Pons (tissue), 1 donor: ENCODE results near the gene PLXNA2.
A peak's percentile ranks its signal among the peaks of the same experiment; 100 is the strongest.

ENCODE experiments used
- DNase-seq: peaks from one replicate; pipeline ENCODE4 v3.0.0-alpha.2; 2016; ENCODE audit warnings: low spot score

PLXNA2 gene

DNA sequence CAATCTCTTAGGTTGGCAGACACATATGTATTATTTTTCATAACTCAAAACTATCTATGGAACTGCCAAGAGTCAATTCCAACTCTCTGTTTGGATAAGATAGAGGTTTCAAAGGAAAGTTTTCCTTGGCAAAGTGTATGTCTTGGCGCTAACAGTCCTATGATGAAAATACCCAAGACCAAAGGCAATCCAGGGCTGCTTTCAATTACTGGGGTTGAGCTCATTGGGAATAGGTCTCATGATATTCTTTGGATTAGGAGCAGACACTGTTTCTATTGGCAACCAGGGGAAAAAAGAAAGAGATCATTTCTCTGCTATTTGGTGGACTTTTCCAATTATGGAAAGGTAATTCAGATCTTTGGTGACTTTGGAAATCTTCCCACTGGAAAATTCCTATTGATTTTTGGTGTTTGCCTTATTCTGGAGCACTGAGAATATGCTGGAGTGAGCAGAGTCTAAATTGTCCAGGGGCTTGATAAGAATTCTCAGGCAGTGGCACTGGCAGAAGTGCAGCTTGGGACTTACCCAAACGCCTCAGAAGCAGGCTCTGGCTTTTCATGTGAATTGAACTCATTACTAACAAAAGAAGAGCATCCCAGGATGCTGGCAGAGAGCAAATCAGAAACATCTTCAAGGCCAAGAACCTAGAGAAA lies 20.4 kb upstream of the PLXNA2 start:
- no peak for DNase-seq

DNA sequence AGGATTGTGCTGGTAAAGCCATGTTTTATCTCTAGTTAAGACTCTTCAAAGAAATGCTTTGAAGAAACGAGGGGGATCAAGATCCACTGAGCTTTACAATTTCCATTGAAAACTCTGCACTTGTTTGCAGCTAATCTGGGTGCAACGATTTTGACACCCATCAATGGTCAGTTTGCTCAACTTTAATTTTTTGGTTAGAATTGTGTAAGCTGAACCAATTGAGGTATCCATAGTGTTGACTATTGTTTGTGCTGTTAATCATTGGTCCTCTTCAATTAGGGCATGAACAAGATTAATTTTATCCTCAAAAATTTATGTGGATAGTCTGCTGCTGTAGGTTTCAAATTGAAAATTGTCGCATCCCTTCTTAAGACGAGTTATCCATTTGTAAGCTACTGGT lies 17.7 kb upstream of the PLXNA2 start:
- no peak for DNase-seq

DNA sequence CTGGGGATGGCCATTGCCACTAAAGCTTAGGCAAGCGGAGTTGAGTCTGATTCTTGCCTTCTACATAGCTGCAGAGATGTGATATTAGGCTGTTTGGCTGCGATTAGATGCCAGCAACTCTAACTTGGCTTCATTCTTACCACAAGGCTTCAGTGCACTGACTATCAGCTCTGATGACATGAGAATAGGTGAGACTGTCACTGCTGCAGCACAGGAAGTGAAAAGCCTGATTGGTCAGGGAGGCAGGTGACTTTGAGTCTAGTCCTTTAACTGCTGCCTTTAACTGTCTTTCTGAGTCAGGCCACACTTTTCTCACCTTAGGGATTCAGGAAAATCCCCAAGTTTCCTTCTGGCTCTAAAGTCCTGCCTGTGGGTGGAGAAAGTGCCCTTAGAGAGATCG lies 14.1 kb upstream of the PLXNA2 start:
- DNase-seq: no peak

DNA sequence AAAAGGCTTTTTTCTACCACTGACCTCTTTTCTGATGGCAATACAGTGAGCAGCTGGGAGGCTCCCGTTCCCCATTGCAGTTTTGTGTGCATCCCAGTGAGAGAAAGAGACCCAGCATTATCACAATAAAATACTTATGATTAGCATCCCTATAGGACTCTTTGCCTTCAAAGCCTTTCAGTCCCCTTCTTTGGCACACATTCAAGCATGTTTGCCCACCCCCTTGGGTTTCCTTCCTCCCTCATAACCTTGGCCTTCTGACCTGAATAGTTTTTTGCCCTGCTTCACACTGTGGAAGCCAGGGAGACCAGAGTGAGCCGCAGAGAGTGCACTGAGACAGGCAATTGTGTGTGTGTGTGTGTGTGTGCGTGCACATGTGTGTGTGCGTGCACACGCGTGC lies 13.2 kb upstream of the PLXNA2 start:
- no peak for DNase-seq

DNA sequence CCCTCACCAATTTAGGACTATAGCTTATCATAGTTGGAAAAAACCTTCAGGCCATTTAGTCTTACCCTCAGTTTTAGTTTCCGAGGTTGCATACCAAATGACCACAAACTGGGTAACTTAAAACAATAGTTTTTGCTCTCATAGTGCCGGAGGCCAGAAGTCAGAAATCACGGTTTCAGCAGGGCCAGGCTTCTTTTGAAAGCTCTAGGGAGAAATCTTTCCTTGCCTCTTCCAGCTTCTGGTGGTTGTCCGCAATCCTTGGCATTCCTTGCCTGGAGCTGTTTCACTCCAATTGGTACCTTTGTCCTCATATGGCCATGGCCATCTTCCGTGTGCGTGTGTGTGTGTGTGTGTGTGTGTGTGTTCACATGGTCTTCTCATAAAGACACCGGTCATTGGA lies 12.4 kb upstream of the PLXNA2 start:
- no peak for DNase-seq

DNA sequence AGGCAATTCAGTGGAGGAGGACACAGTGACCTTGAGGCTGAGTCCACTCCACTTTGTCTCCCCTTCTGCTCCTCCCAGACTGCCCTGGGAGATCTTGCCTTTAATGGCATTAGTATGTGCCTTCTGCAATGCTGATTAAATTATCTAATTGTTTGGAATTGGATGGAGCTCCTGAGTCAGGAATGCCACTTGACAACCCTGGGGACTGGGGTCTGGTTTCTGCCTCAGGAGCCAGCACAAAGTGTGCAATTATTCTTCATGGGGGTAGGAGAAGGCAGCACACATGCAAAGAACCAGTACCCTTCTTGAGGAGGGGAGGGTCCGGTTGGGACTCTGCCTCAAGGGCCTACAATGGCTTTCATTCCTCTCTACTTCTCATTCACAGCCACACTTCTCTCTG lies 11.9 kb upstream of the PLXNA2 start:
- DNase-seq: no peak

DNA sequence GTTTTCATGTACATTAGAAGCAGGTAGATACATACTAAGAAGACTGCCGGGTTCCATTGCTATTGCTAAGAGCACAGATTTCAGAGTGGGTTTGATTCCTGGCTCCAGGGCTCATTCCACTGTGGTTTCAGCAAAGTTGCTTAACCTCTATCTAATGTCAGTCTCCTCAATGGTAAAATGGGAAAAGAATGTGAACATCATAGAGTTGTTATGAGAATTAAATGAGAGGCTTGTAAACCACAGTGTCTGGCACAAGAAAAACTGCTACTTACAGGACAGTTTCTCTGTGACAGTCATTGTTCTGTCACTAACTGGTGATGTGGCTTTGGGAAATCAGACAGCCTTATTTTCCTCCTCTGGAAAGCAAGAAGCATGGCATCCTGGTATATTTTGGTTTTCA lies 10.7 kb upstream of the PLXNA2 start:
- no peak for DNase-seq

DNA sequence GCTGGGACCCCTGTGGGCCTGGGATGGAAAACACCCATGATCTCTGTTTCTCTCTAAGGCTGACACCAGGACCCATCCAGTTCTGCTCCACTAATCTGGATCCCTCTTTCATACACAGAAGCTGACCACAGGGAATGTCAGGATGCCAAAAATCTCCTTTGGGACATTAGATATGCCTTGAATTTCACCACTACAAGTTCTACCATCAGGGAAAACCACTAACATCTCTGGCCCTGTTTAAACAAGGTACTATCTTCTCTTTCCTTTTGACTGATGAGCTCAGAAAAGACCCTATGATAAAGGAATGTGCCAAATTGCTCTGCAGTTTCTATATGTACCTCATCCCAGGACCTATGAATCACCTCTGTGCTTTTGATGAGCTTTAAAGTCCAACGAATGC lies 10.2 kb upstream of the PLXNA2 start:
- no peak for DNase-seq

DNA sequence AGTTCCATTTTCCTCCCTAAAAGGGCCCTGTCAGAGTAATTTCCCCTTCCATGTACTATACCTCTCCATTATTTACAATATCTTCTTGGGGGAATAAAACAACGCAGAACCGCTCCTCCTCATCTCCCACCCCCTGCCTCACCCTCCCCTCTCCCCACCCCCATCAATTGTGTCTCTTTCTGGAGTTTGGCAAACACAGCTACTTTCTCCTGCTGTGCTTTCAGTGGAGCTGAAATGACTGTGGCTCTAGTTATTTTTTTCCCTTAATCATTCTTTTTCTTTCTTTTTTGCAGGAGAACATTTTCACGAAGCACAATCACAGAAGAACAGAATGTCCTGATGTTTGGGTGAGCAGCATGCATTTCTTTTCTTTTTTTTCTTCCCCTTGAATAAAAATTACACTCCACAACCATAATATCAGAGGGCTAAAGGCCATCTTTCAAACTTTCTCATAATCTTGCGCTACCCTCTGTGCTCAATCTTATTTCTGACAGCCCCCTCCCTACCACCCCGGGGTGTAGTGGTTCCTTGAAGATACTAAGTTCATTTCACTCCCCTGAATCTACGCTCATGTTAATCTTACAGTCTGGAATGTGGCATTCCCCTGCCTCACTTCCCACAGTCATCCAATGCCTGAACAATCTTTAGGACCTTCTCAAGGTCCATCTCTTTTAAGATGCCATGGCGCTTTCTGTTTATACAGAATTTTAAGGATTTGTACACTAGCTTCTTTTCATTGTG lies 8.8 kb upstream of the PLXNA2 start:
- no peak for DNase-seq

DNA sequence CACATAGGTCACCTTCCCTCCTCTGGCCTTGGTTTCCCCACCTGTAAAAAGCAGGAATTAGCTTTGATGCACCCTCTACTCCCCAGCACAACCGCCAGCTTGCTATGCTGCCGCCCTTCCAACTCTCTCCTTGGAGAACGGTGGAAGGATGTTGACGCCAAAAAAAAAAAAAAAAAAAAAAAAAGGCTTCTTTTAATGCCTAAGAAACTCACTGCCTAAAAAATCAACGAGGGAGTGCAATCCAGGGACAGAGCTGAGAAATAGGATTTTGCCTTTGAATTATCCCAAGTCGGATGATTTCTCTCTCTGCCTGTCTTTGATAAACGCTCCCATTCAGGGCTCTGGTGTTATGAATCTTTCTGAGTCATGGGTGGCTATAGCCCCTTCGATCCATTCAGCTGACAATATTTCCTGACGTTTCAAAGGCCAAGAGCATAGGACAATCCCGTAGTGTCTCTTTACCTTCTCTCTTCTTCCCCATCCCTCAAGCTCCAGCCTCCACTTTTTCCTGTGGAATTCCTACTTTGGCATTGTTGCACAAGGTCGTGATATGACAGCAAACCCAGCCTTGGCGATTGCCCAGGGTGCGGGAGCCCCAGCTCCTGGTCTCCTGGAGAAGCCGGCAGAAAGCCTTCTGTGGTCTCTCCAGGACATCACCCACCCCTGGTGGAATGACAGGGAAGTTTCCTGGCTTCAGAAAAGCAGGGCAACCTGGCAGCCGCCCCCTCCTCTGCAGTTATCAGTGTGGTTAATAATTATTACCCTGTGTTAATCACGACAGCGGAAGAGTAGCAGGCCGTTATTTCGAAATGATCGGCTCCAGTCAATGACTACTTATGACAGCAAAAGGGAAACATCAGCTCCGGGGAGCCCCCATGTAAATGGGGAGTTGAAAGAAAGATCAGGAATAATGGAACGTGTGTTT lies 8.0 kb upstream of the PLXNA2 start:
- no peak for DNase-seq

DNA sequence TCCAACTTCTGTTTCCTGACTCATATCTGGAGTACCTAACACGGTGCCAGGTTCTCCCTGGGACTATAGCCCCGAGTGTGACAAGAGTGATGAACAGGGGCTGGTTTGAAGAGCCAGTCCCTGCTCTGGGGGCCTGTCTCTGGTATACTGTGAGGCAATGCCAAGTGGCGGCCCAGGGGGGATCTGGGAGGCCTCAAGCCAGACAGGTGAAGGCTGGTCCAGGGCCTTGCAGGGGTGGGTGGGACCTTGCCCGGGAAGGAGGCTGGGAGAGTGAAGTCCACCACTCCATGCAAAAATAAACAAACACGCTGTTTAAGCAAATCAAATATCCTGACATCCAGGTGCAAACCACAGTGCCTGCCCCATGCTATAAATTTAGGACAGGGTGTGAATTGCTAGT lies 6.8 kb upstream of the PLXNA2 start:
- DNase-seq: no peak

DNA sequence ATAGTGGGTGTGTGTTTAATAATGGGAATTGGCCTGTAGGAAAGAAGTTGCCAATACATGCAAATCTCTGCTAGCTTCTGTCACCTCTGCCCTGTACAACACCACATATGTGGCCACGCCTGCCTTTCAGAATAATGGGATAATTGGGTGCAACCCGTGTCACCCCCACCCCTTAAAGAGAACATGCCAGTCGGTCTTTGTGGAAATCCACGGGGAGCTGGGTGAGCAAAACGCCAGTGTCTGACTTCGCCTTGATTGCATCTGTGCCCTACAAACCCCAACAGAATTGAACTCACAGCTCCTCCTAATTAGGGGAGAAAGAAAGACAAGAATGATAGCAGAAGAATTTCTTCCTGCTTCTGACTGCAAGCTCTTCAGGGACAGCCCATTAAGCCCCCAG lies 6.4 kb upstream of the PLXNA2 start:
- no peak for DNase-seq

DNA sequence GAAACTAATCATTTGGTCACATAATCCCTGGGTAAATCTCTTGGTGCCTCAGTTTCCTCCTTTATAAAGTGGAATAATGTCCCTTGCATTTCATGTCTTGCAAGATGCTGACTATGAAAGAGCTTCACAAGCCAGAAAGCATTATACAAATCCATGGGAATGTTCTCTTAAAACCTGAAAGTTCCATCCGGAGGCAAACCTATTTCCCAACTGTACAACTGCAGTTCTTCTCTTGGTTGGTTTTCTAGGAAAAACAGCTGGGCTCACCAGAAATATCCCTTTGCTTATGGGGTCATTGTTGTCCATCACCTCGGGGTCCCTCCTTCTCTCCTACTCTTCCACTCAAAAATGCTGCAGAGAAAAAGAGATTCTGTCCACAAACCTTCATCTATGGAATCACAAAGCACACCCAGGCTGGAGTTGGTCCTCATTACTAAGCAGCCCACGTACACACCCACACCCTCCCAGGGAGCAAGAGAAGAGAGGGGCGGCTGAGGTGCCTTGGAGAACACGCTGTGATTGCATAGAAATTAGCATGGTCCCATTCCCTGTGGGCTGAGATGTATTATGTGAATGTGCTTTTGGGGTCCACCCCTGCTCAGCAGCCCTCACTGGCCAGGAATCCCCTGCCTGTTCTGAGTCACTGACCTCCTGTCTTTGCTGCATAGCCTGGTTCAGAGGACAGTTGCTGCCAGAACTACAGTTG lies 5.0 kb upstream of the PLXNA2 start:
- DNase-seq: no peak

DNA sequence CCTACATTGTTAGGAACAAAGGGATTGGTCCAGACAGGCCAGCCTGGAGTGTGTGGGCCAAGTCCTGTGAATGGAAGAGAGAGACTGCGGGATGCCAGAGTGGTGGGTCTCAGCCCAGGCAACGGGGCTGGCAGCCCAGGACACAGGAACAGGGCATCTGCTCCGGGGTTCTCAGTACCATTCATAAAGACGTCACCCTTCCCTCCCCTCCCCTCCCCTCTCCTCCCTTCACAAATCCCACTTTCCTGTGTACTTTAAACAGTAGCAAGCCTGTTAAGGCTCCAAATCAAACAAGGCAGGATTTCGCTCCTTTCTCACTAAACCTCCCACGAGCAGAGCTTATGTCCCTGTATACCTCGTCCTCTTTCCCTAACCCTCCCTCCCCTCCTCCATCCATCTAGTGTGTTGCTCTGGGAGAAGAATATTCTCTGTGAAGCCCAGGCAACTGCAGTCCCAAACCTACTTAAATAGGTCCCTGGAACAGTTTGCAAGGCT lies 4.2 kb upstream of the PLXNA2 start:
- DNase-seq: peak; percentile 52

DNA sequence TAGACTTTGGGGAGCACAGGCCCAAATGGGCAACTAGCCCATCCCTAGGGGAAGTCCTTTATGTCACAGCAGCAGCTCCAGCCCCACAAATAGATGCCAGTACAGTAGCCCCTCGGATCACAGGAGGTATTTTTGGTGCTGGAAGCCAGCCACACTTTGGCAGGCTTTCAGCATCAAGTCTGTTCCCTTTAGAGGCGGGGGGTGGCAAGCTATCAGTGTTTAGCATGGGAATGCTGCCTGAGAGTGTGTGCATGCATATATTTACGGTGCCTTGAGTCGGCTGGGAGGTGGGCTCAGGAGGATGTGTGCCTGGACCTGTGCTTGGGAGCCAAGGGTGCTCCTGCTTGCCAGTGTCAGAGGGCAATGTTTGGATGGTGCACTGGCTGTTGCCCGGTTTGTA lies 3.5 kb upstream of the PLXNA2 start:
- no peak for DNase-seq

DNA sequence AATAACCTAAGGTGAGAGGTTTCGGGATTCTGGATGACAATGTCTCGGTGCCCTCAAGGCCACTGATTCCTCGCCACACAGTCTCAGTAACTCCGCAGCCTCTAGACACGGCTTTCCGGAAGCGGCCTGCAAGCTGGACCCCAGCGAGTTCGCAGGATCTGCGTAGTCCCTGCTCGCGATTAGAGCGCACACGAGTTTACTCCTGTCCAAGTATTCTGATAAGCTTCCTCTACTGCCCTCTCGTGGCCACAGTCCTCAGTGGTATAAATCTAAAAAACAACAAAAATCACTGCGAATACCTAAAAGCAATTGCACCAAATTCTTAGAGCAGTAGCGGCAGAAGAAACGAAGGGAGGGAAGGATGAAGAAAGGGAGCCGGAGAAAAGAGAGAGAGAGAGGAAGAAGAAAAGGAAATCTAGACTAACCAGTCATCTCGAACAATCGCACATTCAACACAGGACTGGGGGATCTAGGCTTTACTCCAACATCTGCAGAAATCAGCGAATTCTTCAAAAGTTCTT lies 1.1 kb upstream of the PLXNA2 start:
- DNase-seq: peak; percentile 91

DNA sequence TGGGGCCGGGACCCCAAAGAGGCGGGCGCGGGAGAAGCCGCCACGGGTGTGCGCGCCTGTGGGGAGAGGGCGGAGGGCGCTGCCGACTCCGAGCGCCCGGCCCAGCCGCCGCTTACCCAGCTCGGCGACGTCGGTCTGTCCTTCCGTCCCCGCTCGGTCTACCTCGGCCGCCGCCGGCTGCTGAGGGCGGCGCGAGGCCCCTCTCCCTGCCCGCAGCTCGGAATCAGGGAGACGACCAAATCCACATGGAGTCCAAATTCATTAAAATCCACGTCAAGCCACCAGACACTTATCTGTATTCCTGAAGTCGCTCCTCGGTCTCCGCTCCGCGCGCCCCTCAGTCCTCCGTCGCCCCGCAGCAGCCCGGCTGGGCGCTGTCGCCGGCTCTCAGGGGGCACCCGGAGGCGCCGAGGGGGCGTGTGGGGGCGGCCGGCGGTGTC lies 637 bp downstream of the PLXNA2 start:
- no peak for DNase-seq

DNA sequence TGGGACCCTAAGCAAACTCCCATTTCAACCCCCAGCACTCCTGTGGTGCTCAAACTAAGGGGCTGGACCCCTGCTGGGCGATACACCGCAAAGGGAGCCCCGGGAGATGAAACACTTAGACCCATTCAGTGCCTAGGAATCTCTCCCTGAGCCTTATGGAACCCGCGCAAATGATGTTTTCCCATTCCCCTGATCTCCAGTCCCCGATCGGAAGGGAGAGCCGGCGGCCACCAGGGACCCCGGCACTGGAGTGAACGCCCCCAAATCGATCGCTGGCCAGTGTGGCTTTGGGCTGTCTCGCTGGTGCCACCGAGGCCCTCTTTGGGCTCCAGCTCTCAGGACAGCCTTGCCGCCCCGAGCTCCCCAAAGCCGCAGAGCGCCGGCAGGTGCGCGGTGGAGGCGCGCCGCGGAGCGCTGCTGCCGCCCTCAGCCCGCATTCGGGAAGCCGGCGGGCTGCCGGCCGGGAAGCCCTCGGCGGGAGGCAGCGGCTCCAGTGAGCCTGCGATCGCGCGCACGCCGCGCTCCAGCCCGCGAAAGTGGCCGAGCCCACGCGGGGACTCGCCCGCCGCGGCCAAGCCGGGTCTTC lies 1.1 kb downstream of the PLXNA2 start:
- no peak for DNase-seq

DNA sequence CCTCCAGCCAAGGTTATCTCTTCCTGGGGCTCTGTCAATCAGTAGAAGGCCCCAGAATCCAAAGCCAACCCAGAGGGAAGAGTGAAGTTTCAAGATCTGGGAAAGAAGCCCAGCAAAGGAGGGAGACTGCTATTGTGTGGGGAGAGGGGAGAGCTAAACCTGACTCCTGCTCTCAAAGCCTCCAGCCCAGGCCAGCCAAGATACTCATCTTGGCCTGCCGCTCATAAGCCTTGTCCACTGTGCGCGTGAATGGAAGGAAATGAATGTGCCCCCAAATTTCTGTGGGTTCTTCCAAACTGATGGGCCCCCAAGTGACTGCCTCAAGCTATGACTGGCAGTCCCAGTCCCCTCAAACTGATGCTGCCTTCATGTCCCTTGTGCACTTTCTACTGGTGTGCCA lies 2.0 kb downstream of the PLXNA2 start:
- no peak for DNase-seq

DNA sequence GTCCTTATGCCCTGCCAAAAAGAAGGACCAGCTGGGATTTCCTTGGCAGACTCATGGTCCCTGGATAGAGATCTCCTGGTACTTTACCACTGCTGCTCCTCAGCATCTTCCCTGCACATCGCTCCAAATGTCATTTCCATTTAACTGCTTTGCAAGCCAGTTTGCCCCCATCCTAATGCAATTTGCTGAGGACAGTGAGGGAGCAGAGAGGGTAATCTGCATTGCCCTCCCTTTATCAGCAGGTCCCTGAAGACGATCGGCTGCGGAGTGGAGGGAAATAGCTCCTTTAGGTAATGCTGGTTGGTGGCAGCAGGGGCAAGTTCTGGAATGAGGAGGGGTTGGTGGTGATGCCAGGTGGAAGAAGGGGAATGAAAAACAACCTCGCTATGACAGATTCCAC lies 2.7 kb downstream of the PLXNA2 start:
- DNase-seq: no peak

DNA sequence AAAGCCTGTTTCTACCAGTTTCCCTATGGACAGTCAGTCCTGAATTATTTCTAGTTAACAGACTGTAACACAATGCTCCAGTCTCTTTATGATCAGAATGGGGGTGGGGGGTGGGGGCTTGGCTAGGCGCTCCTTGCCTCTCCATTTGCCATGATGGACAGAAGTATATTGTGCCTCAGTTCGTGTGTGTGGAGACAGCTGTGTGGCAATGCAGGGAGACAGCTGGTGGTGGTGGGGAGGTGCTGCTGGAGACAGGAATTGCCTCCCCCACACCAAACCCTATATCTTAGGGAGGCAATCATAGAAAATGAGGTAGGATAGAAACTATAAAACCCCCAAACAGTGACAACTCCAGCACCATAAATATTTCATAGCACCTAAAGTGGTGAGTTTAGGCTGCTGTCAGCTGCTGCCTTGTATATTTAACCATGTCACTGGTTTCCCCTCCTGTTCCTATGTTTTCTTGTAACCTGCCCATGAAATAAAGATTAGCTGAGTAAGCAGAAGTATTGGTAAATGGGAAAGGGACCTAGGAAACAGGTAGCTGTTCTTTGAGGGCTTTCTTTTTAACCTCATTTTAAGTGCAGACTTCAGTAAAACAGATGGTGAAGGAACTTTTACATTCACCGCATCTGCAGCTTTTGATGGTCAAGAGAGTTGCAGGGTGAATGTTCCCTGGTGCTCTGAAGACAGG lies 3.4 kb downstream of the PLXNA2 start:
- no peak for DNase-seq
